Fibroblast of lung (primary cell): ENCODE measurements around the gene TENM3. TPM values are rescaled to one million over a fixed set of nuclear protein-coding genes. Genes with fewer than 3 reads are reported as not detected.

Source experiments
- DNase-seq, 2 donors: peaks; one replicate each; pipeline versions ENCODE4 v3.0.0 to v3.0.0-alpha.2; 2010; ENCODE audit warnings: low read depth in 2 of 2
- H2AFZ ChIP-seq: 2 replicates; pipeline ENCODE4 v1.5.1; 2012; ENCODE audit warnings: low read length, control low read depth, inconsistent platforms
- H3K27ac ChIP-seq: 2 replicates; pipeline ENCODE4 v1.5.1; 2011; ENCODE audit warnings: low read length, control low read depth; ENCODE audit not compliant: insufficient read depth
- H3K27me3 ChIP-seq: 2 replicates; pipeline ENCODE4 v1.5.1; 2011; ENCODE audit warnings: mild to moderate bottlenecking, low read length; ENCODE audit not compliant: control insufficient read depth, insufficient read depth
- H3K36me3 ChIP-seq: 2 replicates; pipeline ENCODE4 v1.5.1; 2011; ENCODE audit warnings: low read length; ENCODE audit not compliant: control insufficient read depth, insufficient read depth
- H3K4me1 ChIP-seq: 2 replicates; pipeline ENCODE4 v1.5.1; 2011; ENCODE audit warnings: low read length; ENCODE audit not compliant: control insufficient read depth, insufficient read depth; ENCODE audit errors: extremely low read depth
- H3K4me2 ChIP-seq: 2 replicates; pipeline ENCODE4 v1.5.1; 2011; ENCODE audit warnings: low read length, control low read depth; ENCODE audit not compliant: insufficient read depth; ENCODE audit errors: extremely low read depth
- H3K4me3 ChIP-seq, 4 experiments: fragments of 200-600 bp in 1 of 4; sonication (generic) in 1 of 4; replicated peaks in 1 of 4; 2 replicates each; pipeline ENCODE4 v1.5.1; 2011 to 2016; ENCODE audit warnings: low read length in 4 of 4, low read depth in 3 of 4, mild to moderate bottlenecking in 3 of 4, control low read depth in 2 of 4, inconsistent platforms in 1 of 4, mixed read lengths in 1 of 4; ENCODE audit not compliant: insufficient read depth in 1 of 4; ENCODE audit errors: control extremely low read depth in 1 of 4
- H3K79me2 ChIP-seq: 2 replicates; pipeline ENCODE4 v1.5.1; 2012; ENCODE audit warnings: mild to moderate bottlenecking, low read length, inconsistent platforms; ENCODE audit not compliant: control insufficient read depth, insufficient read depth
- H3K9ac ChIP-seq: 2 replicates; pipeline ENCODE4 v1.5.1; 2011; ENCODE audit warnings: mild to moderate bottlenecking, low read length, control low read depth; ENCODE audit not compliant: insufficient read depth
- H3K9me3 ChIP-seq: 2 replicates; pipeline ENCODE4 v1.5.1; 2012; ENCODE audit warnings: low read depth, low read length; ENCODE audit not compliant: control insufficient read depth, insufficient read depth
- H4K20me1 ChIP-seq: 2 replicates; pipeline ENCODE4 v1.5.1; 2011; ENCODE audit warnings: low read length; ENCODE audit not compliant: control insufficient read depth, insufficient read depth; ENCODE audit errors: extremely low read depth
- EZH2 ChIP-seq: IDR thresholded peaks from 2 replicates; pipeline ENCODE4 v1.5.1; 2012; ENCODE audit warnings: low read length, control low read depth, mild to moderate bottlenecking; ENCODE audit errors: missing control alignments
- polyA plus RNA-seq, 2 donors: library from polyadenylated mRNA; depleted of rRNA in 1 of 2; stranded (reverse) in 1 of 2; unstranded in 1 of 2; fragments of >200 nt; gene quantifications; 2 replicates each; pipeline ENCODE4 v1.2.1, GENCODE V29; 2011 to 2012; ENCODE audit warnings: missing spikeins in 1 of 2
- total RNA-seq: library from RNA; depleted of rRNA; stranded (reverse); fragments of >200 nt; gene quantifications from 2 replicates; pipeline ENCODE4 v1.2.1, GENCODE V29; 2014
- TF ChIP-seq, protein P1 (sequence below), 2 donors: IDR thresholded peaks in 1 of 2; conservative IDR thresholded peaks in 1 of 2; 1 replicate in 1 of 2; 2 replicates in 1 of 2; pipeline ENCODE4 v1.5.1; 2011 to 2012; ENCODE audit warnings: low read length in 2 of 2, control low read depth in 1 of 2, inconsistent platforms in 1 of 2, low read depth in 1 of 2, mild to moderate bottlenecking in 1 of 2

The TENM3 gene
- total and polyA plus RNA-seq, 2 donors (not counting 1 experiment from before 2014, with no cell fraction given): 2.7 to 3.6 TPM

DNA sequence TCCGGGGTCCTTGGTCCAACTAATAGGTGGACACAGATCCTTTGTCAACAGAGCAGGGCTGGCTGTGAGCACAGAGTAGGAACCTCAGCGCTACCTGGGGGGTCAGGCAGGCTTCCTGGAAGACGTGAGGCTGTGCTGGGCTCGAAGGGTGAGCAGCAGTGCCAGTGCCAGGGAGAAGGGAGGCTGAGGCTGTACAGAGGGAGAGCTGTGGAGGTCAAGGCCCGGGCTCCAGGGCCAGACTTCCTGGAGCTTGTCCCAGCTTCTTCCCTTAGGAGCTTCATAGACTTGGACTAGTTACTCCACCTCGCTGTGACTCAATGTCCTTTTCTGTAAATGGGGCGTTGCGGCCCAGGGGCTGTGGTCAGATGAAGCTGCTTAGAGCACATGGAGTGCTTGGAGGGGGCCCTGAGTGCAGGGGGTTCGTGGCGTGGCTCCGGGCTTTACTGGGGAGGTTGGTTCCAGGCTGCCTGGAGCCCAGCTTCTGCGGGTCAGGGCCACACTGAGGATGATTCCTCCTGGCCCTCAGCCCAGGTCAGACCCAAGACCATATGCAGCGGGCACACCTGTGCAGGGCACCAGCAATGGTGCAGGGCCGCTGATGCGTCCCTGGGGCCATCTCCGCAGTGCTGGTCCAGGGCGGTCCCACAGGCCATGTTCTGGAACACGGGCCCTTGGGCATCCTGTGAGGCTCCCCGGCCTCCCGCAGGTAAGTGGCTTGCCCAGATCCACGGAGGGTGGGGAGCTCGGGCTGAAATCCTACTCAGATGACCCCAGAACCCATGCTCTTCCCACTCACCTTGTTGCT is 575.9 kb downstream of the TENM3 start:
- no peak for DNase-seq

GRCh38 chr4:182819751-182820150 is 576.5 kb downstream of the TENM3 start:
- H3K9ac ChIP-seq: no peak overlapping the region
- H3K79me2 ChIP-seq: no peaks in the 10 kb centered on the region
- no peaks in the 10 kb centered on the region for H4K20me1 ChIP-seq
- TF ChIP-seq EZH2: no peak
- TF ChIP-seq, protein P1, sequence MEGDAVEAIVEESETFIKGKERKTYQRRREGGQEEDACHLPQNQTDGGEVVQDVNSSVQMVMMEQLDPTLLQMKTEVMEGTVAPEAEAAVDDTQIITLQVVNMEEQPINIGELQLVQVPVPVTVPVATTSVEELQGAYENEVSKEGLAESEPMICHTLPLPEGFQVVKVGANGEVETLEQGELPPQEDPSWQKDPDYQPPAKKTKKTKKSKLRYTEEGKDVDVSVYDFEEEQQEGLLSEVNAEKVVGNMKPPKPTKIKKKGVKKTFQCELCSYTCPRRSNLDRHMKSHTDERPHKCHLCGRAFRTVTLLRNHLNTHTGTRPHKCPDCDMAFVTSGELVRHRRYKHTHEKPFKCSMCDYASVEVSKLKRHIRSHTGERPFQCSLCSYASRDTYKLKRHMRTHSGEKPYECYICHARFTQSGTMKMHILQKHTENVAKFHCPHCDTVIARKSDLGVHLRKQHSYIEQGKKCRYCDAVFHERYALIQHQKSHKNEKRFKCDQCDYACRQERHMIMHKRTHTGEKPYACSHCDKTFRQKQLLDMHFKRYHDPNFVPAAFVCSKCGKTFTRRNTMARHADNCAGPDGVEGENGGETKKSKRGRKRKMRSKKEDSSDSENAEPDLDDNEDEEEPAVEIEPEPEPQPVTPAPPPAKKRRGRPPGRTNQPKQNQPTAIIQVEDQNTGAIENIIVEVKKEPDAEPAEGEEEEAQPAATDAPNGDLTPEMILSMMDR (conservative IDR thresholded peaks at IDR 0.05 in 1 of 2, IDR thresholded peaks at IDR 0.05 in 1 of 2; ENCODE audit: low read depth in 1 of 2, low read length in 2 of 2): no peak
- no peaks in the 10 kb centered on the region for H3K27me3 ChIP-seq
- H2AFZ ChIP-seq: no peak overlapping the region
- no peaks in the 10 kb centered on the region for H3K36me3 ChIP-seq
- no peak for DNase-seq
- H3K4me3 ChIP-seq: no peak overlapping the region
- no peak overlapping the region for H3K4me2 ChIP-seq
- H3K9me3 ChIP-seq: no peaks in the 10 kb centered on the region
- no peak overlapping the region for H3K27ac ChIP-seq
- H3K4me1 ChIP-seq: no peaks in the 10 kb centered on the region

More for the DNA sequence above, 575.9 kb downstream of the TENM3 start:
- TF ChIP-seq EZH2: no peak
- TF ChIP-seq, protein P1 (conservative IDR thresholded peaks at IDR 0.05 in 1 of 2, IDR thresholded peaks at IDR 0.05 in 1 of 2; ENCODE audit: low read depth in 1 of 2, low read length in 2 of 2): no peak
- no peaks in the 10 kb centered on the region for H3K36me3 ChIP-seq
- H3K9ac ChIP-seq: no peak overlapping the region
- no peak overlapping the region for H3K4me3 ChIP-seq
- H3K9me3 ChIP-seq: no peaks in the 10 kb centered on the region
- no peaks in the 10 kb centered on the region for H3K27me3 ChIP-seq
- no peaks in the 10 kb centered on the region for H3K4me1 ChIP-seq
- H4K20me1 ChIP-seq: no peaks in the 10 kb centered on the region
- no peaks in the 10 kb centered on the region for H3K79me2 ChIP-seq
- no peak overlapping the region for H2AFZ ChIP-seq
- H3K27ac ChIP-seq: no peak overlapping the region
- H3K4me2 ChIP-seq: no peak overlapping the region

- TF ChIP-seq EZH2: no peak
- TF ChIP-seq, protein P1 (conservative IDR thresholded peaks at IDR 0.05 in 1 of 2, IDR thresholded peaks at IDR 0.05 in 1 of 2; ENCODE audit: low read depth in 1 of 2, low read length in 2 of 2): no peak
- H3K27ac ChIP-seq: no peak overlapping the region
- H3K4me1 ChIP-seq: no peaks in the 10 kb centered on the region
- no peak overlapping the region for H2AFZ ChIP-seq
- no peaks in the 10 kb centered on the region for H4K20me1 ChIP-seq
- no peaks in the 10 kb centered on the region for H3K79me2 ChIP-seq
- H3K36me3 ChIP-seq: no peaks in the 10 kb centered on the region
- H3K9me3 ChIP-seq: no peaks in the 10 kb centered on the region
- H3K27me3 ChIP-seq: no peaks in the 10 kb centered on the region
- no peak overlapping the region for H3K4me3 ChIP-seq
- DNase-seq: no peak
- H3K4me2 ChIP-seq: no peak overlapping the region
- H3K9ac ChIP-seq: no peak overlapping the region
Observed at GRCh38 chr4:182822554-182822953, 579.4 kb downstream of the TENM3 start.
